AG10803 (cell line): ENCODE measurements around the gene CPLX1.

Source experiments
- DNase-seq: peaks from one replicate; pipeline ENCODE4 v3.0.0; 2010; ENCODE audit warnings: low read depth
- H3K4me3 ChIP-seq: 2 replicates; pipeline ENCODE4 v1.5.1; 2011; ENCODE audit warnings: mild to moderate bottlenecking, low read length, control low read depth
- TF ChIP-seq, protein P1 (sequence below): conservative IDR thresholded peaks from 2 replicates; pipeline ENCODE4 v1.5.1; 2011; ENCODE audit warnings: mild to moderate bottlenecking, low read length, control low read depth, inconsistent platforms

Gene CPLX1

DNA sequence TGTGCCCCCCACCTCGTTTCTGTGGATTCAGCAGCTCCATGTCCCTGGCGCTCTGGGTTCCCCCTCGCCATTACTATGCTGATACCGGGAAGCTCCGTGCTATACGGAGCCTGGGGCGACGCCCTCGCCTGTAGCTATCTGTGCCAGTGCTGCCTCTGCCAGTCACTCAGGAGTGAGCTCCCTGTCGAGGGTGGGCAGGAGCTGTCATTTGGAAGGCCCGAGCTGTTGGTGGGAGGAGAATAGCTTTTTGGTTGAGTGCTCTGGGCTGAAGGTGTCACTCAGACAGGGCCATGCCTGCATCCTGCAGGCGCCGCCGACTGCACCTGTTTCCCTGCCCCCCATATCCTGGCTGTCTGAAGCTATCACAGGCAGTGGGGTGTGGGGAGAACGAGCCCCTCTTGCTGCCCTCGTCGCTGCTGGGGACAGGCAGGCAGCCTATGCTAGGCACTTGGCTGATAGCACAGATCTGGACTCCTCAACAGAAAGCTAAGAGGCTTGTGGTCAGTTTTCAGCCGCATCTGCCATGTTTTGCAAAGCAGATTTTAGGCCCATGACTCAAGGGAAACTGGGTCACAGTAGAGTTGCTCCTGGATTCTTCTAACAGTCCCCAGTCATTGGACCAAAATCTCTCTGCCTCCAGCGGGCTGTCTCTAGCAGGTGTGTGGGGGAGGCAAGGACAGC lies 31.8 kb downstream of the CPLX1 start:
- TF ChIP-seq, protein P1, sequence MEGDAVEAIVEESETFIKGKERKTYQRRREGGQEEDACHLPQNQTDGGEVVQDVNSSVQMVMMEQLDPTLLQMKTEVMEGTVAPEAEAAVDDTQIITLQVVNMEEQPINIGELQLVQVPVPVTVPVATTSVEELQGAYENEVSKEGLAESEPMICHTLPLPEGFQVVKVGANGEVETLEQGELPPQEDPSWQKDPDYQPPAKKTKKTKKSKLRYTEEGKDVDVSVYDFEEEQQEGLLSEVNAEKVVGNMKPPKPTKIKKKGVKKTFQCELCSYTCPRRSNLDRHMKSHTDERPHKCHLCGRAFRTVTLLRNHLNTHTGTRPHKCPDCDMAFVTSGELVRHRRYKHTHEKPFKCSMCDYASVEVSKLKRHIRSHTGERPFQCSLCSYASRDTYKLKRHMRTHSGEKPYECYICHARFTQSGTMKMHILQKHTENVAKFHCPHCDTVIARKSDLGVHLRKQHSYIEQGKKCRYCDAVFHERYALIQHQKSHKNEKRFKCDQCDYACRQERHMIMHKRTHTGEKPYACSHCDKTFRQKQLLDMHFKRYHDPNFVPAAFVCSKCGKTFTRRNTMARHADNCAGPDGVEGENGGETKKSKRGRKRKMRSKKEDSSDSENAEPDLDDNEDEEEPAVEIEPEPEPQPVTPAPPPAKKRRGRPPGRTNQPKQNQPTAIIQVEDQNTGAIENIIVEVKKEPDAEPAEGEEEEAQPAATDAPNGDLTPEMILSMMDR = no peak
- peak; percentile 23 for DNase-seq
- no peak overlapping the region for H3K4me3 ChIP-seq

DNA sequence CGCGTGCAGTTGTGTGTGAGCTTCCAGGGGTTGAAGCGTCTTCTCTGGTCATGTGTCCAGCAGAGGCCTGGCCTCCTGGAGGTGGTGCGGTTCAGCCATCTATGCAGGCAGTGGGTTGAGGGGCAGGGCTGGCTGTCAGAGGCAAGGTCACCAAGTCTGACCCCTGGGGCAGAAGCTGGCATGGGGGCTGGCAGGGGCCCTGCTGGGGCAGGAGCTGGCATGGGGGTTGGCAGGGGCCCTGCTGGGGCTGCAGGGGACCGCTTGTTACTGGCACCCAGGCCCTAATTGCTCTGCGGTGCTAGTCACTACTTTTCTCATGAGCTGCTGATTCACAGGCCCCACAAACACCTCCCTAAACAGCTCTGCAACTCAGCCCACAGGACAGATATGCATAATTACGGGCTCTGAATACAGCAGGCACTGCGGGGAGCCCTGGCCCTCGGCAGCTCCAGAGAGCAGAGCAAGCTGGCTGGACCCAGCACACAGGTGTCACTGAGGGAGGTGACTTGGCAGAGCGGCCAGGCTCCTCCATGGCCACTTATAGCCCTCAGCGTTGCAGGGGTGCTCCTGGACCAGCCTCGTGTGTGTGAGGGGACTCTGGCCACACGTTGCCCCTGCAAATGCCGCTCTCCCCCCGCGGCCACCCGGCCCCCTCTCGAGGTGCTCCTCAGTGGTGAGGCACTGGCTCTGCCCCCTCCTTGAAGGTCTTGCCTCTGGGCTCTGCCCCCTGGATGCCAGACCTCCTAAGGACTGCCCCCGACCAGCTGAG lies 32.7 kb downstream of the CPLX1 start:
- TF ChIP-seq, protein P1 = no peak
- H3K4me3 ChIP-seq = no peak overlapping the region
- DNase-seq = no peak

DNA sequence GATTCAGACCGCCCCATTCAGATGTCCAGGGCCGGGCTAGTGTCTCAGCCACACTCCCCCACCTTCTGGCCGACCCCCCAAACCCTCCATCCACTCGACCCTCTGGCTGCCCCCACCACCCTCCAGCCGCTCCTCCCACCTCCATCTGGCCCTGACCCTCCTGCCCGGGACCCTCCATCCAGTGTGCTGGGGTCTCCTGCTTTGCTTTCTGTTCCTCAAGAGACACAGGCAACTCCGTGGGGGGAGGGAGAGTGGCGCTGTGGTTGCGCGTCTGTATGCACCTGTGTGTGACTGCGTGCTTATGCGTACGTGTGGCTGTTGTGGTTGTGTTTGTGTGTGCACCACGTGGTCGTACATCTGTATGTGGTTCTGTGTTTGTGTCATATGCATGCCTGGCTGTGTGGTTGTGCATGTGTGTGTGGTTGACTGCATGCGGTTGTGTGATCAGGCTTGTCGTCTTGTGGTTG lies 33.3 kb downstream of the CPLX1 start:
- TF ChIP-seq, protein P1 = no peak
- DNase-seq = peak; percentile 6
- H3K4me3 ChIP-seq = no peak overlapping the region

DNA sequence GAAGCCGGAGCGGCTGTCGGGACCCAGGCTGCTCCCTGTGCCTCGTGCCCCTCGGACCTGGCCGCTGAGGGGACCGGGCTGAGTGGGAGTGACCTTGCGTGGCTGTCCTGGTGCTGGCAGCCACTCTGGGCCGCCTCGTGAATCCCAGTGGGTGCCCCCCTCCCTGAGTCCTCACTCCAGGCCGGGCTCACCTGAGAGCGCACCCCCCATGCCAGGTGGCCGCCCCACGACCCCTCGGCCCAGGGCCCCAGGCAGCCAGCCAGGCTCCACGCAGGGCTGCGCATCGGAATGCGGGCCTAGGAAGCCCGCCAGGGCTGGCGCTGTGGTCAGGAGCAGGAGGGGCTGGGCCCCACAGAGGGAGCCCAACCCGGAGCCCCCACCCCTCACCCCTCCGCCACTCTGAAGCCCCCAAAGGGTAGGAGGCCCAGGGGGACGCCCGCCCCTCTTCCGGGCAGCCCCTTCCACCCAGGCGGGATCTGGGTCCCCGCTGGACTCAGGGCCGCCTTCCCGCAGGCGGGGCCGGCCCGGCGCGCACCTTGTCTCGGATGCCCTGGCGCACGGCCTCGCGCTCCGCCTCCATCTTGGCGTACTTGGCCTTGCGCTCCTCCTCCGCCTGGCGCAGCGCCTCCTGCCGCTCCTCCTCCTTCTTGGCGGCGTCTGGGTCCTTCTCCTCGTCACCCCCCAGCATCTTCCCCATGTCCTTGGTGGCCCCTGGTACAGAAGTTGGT lies 33.9 kb downstream of the CPLX1 start:
- H3K4me3 ChIP-seq = no peak overlapping the region
- TF ChIP-seq, protein P1 = no peak
- peak; percentile 8 for DNase-seq

DNA sequence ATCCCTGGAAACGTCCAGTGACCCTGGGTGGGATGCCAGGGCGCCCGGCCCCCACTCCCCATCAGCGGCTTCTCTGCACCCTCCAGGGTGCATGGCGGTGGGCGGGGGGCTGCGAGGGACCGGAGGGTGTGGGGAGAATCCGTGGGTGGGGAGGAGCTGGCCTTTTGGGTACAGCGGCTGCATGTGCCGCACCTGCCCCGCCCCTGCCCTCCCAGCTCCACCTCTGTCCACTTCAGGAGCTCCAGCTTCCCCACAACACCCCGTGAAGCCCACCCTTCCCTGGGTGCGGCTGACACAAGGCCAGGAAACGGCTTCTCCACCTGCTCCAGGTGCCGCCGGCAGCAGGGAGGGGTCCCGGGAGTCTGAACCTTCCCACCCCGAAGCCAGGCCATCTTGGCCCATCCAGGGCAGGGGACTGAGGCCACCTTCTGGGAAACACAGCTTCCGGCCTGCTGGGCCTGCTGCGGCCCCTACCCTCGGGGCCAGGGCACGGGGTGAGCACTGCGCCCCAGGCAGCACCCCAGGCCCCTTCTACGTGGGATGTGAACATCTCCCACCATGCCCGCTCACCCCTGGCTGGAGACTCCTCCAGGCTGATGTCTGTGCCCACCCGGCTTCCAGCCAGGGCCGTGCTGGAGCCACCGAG lies 34.6 kb downstream of the CPLX1 start:
- no peak for DNase-seq
- no peak overlapping the region for H3K4me3 ChIP-seq
- TF ChIP-seq, protein P1 = no peak

DNA sequence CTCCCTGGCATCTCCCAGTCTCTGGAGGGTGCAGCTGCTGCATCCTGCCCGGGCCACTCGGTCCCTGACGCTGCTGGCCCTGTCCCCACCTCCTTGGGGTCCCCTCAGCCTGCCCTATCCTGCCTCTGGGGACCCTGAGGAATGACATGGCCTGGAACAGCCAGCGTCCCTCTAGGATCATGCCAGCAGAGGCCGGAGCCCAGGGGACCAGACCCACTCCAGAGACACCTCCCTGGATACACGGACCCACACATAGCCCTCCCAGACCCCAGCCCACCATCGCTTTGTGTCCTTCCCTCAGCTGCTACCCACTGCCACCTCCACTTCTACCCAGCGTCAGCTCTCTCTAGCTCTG lies 35.5 kb downstream of the CPLX1 start:
- TF ChIP-seq, protein P1 = no peak
- DNase-seq = no peak
- H3K4me3 ChIP-seq = no peak overlapping the region
